NCI-H526 (cell line): Measurements from ENCODE around the gene CRABP2.
A peak's percentile ranks its signal among the peaks of the same experiment; 100 is the strongest.

Source experiments
- DNase-seq, 2 experiments: peaks; one replicate each; lab custom pipeline; 2025; lab: John Stamatoyannopoulos, UW

CRABP2 gene

GRCh38 chr1:156742017-156742416, 36.6 kb upstream of the CRABP2 start:
- DNase-seq = no peak

- no peak for DNase-seq
Measured at GRCh38 chr1:156741481-156741983, 36.1 kb upstream of the CRABP2 start.

- DNase-seq = peak; percentile 100
Measured at GRCh38 chr1:156740741-156741480, 35.5 kb upstream of the CRABP2 start, which contains the start of gene MRPL24. Gene MRPL24 (minus strand): TSS chr1:156741088. CDS start chr1:156738704, 2,384 bp downstream.

GRCh38 chr1:156740237-156740740, 34.9 kb upstream of the CRABP2 start:
- no peak for DNase-seq

GRCh38 chr1:156738916-156739315, 33.5 kb upstream of the CRABP2 start:
- DNase-seq = no peak

DNA sequence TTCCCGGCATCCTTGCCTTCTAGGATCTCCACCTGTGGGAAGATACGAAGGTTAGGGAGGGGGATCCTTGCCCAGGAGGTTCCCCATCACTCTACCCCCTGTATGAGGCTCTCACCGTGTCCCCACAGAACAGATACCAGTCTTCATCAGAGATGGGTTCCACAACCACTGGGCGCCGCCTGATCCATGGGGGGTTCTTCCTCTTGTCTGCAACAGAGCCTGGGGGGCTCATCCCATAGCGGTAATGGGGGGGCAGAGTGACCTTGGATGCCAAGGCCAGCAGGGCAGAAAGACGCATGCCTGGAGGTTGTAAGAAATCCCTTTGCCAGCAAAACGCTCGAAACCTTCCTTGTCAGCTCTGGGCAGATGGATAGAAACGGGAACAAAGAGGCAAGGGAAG, 33.0 kb upstream of the CRABP2 start:
- no peak for DNase-seq

GRCh38 chr1:156733989-156734584, 28.7 kb upstream of the CRABP2 start:
- DNase-seq = no peak

DNA sequence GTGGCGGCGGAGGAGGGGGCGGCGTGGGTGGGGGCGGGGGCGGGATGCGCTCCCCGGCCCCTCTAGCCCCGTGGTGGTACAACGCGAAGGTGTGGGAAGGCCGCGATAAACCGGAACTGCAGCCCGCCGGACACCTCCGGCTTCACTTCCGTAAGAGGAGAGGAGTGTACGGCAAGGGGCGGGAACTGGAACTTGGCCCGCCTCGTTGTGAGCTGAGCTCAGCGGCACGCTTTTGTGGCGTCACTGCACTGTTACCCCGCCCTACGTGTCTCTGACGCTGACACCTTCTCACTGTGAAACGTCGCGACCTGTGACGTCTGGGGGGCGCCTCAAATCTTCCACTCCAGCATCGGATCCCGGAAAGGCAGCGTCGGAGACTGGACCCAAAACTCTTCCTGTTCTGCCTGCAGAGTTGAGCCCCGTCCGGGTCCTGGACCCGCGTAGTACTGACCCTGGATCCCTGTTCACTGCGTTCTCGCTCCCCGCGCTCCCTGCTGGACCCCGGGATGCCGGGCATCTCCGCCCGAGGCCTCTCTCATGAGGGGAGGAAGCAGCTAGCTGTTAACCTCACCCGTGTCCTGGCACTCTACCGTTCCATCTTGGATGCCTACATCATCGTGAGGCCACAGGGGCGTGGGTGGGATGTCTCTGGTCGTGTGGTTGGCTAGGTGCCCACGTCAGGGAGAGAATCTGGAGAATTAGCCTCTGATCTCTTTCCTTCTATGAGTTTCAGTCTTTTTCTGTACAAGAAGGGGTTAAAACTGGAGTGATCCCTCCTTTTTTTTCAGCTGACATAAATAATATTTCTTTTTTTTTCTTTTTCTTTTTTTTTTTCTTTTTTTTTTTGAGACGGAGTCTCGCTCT, 23.4 kb upstream of the CRABP2 start, which contains the start of gene ISG20L2:
TSS of gene ISG20L2 (minus strand) at position 168 of the 864 bp plus-strand sequence. CDS start 1,114 bp downstream, outside the sequence.
- DNase-seq = peak; percentile 98 to 100

- DNase-seq = peak; percentile 93 to 98
Measured at GRCh38 chr1:156727926-156728598, 22.7 kb upstream of the CRABP2 start, which contains the start of gene METTL25B. Gene METTL25B (plus strand): TSS chr1:156728469. CDS start chr1:156729105, 636 bp downstream.

GRCh38 chr1:156727492-156727891, 22.1 kb upstream of the CRABP2 start:
- DNase-seq = no peak

DNA sequence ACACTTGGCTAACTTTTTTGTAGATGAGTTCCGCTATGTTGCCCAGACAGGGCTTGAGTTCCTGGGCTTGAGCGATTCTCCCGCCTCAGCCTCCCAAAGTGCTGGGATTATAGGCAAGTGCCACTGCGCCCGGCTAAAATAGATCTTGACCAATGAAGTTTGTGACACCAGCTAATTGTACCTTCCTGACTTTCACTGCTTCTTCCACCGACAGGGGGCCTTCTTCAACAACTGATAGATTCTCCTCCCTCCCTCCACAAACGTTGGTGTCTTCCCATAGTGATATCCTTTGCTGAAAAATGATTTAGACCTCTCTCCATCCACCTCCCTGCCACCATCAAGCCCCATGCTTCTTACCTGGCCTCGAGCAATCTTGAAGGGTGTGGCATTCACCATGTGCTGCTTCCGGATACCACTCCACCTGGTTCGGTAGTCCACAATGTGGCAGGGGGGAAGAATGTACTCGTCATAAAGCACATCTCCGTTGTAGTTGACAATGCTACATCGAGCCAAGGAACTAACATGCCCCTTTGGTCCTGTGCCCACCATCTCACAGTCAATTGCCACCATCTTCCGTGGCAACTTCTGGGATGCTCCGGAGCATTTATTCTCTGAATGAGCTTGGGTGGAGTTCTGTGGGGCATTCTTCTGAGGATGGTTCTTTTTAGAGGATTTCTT, 21.3 kb upstream of the CRABP2 start:
- peak; percentile 82 to 91 for DNase-seq

GRCh38 chr1:156725683-156726280, 20.4 kb upstream of the CRABP2 start:
- peak; percentile 87 to 97 for DNase-seq

- no peak for DNase-seq
Measured at GRCh38 chr1:156721535-156721934, 16.2 kb upstream of the CRABP2 start.

DNA sequence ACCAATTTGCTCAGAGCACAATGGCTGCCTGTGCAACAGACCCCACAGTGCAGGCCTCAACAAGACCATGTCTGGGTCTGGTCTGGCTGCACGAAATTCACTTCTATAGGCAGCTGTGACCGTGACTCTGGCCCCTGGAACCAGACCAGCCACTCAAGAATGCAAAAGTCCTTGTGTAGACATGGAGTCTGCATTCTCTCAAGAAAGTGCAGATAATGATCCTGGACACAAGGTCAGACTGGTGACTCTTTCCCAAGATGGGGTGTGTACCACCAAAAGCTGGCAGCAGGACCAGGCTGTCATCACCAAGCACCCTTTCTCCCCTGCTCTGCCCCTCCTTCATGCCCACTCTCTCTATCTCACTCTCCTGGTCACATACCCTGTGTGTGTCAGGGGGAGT, 15.7 kb upstream of the CRABP2 start:
- no peak for DNase-seq

DNA sequence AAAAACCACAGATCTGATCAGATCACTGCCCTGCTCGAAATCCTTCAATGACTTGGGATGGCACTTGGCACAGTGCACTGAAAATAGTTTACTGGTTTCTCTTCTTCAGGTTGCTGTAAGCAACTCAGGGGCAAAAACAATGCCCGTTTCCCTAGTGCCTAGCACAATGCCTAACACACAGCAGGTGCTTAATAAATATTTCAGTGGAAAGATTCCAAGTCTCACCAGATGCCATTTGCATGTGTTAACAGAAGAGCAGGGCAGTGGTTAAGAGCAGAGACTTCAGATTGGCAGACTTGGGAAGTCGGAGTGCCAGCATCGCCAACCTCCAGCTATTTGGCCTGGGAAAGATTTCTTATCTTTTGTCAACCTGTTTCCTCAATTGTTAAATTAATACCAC, 12.0 kb upstream of the CRABP2 start:
- DNase-seq = peak; percentile 48 to 59

- DNase-seq = no peak
Measured at GRCh38 chr1:156714830-156715229, 9.4 kb upstream of the CRABP2 start.

DNA sequence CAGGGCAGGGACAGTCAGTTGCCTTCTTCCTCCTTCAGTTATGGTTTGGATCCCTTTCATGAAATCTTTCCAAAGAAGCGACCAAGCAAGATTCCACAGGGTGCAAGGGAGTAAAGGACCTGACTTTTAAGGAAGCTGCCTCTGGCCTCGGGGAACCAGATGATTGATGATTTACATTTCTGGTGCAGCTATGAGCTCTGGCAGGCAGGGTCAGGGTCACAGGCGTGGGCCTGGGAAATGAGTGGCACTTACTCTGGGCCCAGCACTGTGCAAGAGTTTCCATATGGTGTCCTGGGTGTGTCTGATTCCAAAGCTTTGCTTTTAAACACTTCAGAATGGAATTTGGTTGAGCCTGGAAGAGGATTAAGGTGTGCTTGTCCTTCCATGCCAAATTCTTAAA, 7.2 kb upstream of the CRABP2 start:
- no peak for DNase-seq

DNA sequence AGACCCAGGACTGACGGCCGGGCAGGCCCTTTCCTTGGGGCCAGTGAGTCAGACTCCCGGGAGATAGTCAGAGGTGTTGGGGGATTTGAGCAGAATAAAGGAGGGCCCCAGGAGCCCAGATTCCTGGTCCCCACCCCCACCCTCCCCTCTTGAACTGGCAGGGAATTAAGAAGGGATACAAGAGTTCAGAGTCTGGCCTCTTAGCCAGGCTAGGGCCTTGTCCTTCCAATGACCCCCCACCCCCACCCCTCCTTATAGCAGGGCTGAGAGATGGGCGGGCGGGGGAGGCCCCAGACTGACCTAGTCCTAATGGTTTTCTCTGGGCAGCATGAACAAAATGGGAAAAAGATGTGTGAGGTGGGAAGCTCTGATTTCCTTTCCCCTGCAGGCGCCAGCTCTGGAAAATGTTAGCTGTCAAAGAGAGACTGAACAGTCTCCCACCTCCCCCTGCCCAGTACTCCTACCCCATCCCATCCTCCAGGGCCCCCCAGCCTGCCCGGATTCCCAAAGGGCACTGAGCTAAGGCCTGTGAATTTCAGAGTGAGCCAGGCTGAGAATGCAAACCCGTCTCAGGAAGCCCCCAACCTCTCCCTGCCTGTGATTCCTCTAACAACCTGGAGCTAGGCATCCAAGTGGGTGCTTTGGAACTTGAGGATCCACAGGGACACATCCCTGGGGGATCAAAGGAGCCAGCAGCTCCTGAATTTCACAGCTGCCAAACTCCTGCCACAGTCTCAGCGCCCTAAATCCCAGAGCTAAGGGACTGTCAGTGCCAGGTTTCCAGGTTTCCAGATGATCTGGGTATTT, 5.8 kb upstream of the CRABP2 start:
- no peak for DNase-seq

DNA sequence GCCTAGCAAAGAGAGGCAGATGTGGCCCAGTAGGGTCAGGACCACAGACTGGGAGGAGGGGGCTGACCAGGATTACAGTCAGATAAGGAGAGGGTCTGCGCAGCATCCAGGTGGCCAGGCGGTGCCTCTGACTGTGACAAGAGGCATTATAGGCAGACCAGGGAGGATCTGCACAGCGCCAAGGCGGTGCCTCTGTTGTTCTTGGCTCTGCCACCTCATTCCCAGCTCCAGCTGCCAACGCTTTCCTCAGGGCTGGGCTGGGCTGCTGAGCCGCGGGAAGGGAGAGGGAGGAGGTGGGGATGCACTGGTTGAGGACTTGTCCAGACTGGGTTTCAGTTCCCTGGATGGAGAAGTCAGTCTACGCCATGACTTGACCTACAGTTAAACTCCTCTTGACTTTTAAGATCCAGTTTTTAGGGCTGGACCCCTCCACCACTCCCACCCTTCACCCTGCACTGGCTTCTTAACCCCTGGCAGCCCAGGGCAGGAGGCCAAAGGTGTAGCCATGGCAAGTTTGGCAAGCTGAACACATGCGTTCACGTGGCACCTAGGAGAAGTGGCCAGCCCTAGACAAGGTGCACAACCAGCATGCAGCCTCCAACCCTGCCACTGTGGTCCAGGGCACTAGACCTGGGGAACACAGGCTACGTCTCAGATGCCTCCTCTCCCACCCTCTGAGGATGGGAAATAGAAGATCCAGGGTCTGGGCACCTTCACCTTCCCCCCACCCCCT, 4.5 kb upstream of the CRABP2 start:
- DNase-seq = peak in 1 of 2 experiments; percentile 43
